ENCODE measurements around the gene MAPK9. TPM values are rescaled to one million over a fixed set of nuclear protein-coding genes. Genes with fewer than 3 reads are reported as not detected.

Gene MAPK9
- 107 TPM for total RNA-seq

DNA sequence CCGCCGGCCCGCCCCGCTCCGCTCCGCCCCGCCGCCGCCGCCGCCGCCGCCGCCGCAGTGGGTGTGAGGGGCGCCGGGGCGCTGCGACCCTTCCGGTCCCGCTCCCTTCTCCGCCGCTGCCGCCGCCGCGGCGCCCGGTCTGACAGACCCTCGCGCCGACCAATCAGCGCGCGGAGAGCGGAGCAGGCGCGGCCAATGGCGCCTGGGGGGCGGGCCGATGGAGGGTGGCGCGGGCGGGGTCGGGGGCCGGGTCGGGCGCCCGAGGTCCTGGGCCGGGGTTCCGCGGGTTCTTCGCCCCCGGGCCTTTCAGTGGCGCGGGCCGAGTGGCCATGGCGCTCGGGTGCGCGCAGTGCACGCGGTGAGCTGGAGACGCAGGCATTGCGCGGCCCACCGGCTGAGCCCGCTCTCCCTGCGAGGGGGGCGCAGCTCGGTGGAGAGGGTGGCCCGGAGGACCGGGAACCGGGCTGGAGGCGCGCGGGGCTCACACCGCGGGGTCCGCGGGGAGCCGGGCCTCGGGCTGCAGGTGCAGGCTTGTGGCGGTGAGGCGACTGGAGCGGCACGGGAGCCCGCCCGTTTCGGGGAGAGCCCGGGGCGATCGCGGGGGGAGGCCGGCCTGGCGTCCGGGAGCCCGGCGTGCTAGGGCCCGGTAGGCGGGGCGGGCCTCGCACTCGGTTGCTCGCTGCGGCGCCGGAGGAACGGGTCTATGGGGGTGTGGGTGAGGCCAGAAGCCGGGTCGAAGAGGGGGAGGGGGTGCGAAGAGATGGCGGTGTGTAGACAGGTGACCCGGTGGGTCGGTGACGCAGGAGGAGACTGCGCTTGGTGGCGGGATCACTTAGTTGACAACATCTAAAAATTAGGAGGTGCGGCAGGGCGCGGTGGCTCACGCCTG lies at the start of gene MAPK9:
Gene MAPK9, minus strand, starts transcription at position 141 of the 889 bp plus-strand sequence. CDS start 11,522 bp downstream, outside the sequence.

DNA sequence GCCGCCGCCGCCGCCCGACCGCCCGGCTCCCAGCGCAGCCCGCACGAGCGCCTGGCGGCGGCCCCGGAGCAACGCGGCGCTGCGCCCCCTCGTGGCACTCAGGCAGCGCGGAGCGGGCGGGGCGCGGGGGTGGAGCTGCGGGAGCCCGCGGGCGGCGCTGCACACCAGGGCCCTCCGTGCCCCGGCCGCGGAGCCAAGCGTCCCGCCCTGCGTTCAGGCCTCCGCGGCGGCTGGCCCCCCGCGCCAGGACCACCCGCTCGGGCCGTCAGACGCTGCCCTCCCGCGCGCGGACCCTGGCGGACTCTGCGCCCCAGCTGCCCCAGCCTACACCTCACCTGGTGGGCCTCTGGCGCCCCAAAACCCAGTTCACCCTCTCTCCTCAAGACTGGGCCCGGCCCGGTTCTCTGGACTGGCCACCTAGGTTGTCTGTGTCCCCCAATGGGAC lies 82.7 kb downstream of the MAPK9 start, which contains the start of gene RASGEF1C:
Gene RASGEF1C, minus strand, starts transcription at position 75 of the 445 bp plus-strand sequence. CDS start 71,159 bp downstream, outside the sequence.

Other genes with a start within 250 kb of the MAPK9 start
- gene RNF130, start 220.3 kb downstream of the MAPK9 start, total RNA-seq = 69.0 TPM
- gene RASGEF1C, start 82.9 kb downstream of the MAPK9 start, total RNA-seq = 8.5 TPM
- gene GFPT2, start 61.3 kb upstream of the MAPK9 start, total RNA-seq = 12.9 TPM
- 35.8 TPM for gene CNOT6, start 202.3 kb upstream of the MAPK9 start, total RNA-seq

Data from diencephalon (tissue), 1 donor.